Natural killer cell (primary cell): ENCODE results near the gene SLC8A1. TPM values are rescaled to one million over a fixed set of nuclear protein-coding genes. Genes with fewer than 3 reads are reported as not detected.

Source experiments
- ATAC-seq, 3 donors: fragments of 150-1000 bp in 2 of 3; fragments of 200-7000 bp in 1 of 3; cut with Tn5 transposase; 1 replicate in 1 of 3; 2 replicates in 2 of 3; pipeline ENCODE4 v1.10.0; 2021; ENCODE audit warnings: mild to moderate bottlenecking in 2 of 3, moderate library complexity in 2 of 3
- DNase-seq, 2 donors: peaks; one replicate each; pipeline versions ENCODE4 v3.0.0 to v3.0.0-alpha.2; 2013 to 2021; ENCODE audit warnings: mixed read lengths in 1 of 2
- H3K27ac ChIP-seq: one replicate; pipeline ENCODE4 v1.5.1; 2013; ENCODE audit warnings: mild to moderate bottlenecking, low read length
- H3K27me3 ChIP-seq: one replicate; pipeline ENCODE4 v1.6.1; 2013; ENCODE audit warnings: low read length; ENCODE audit not compliant: control insufficient read depth, insufficient read depth
- H3K36me3 ChIP-seq: one replicate; pipeline ENCODE4 v1.6.1; 2013; ENCODE audit warnings: low read length; ENCODE audit not compliant: control insufficient read depth, insufficient read depth
- H3K4me1 ChIP-seq: one replicate; pipeline ENCODE4 v1.6.1; 2013; ENCODE audit warnings: low read length; ENCODE audit not compliant: control insufficient read depth, insufficient read depth
- H3K4me3 ChIP-seq: one replicate; pipeline ENCODE4 v1.5.1; 2013; ENCODE audit warnings: low read length
- H3K9me3 ChIP-seq: one replicate; pipeline ENCODE4 v1.6.1; 2013; ENCODE audit warnings: low read length; ENCODE audit not compliant: control insufficient read depth, insufficient read depth
- H3K27ac Mint-ChIP-seq, 2 donors: one replicate each; pipeline ENCODE4 v1.8.0; 2022; ENCODE audit warnings: mild to moderate bottlenecking in 2 of 2, mixed read lengths in 2 of 2, moderate library complexity in 1 of 2
- H3K27me3 Mint-ChIP-seq, 2 donors: one replicate each; pipeline ENCODE4 v1.8.0; 2022; ENCODE audit warnings: low read depth in 2 of 2, mixed read lengths in 2 of 2
- H3K36me3 Mint-ChIP-seq: one replicate; pipeline ENCODE4 v1.8.0; 2022; ENCODE audit warnings: mixed read lengths
- H3K4me1 Mint-ChIP-seq, 2 donors: one replicate each; pipeline ENCODE4 v1.8.0; 2022; ENCODE audit warnings: mixed read lengths in 2 of 2
- H3K4me3 Mint-ChIP-seq: one replicate; pipeline ENCODE4 v1.8.0; 2022; ENCODE audit warnings: mild to moderate bottlenecking, moderate library complexity, mixed read lengths
- H3K9me3 Mint-ChIP-seq, 2 donors: one replicate each; pipeline ENCODE4 v1.8.0; 2022; ENCODE audit warnings: mixed read lengths in 2 of 2
- CTCF ChIP-seq: fragments of 200-600 bp; IDR thresholded peaks from one replicate; pipeline ENCODE4 v1.8.0; 2022; ENCODE audit warnings: antibody characterized with exemption
- WGBS: methylation state at CpG from one replicate; pipeline ENCODE4 v1.1.7; 2013; ENCODE audit warnings: missing lambda C conversion rate; ENCODE audit not compliant: insufficient coverage; 5-methylcytosine and 5-hydroxymethylcytosine counted together
- intact Hi-C: fragments of 100-400 bp; cut with micrococcal nuclease; formaldehyde crosslinking; loops from one replicate; pipeline ENCODE4 v1.14.2; 2022
- total RNA-seq, 4 donors: library from RNA; stranded (reverse); fragments of 120-200 nt in 1 of 4; gene quantifications; one replicate each; pipeline versions ENCODE4 v1.2.3 to v1.2.4, GENCODE V29; 2013 to 2022

SLC8A1 gene
- total RNA-seq, 3 donors from 2014 or later (not counting 1 experiment from before 2014, with no cell fraction given), result 1.4 to 4.7 (median 3.6) TPM

GRCh38 chr2:40304340-40304739 is 147.6 kb downstream of the SLC8A1 start:
- intact Hi-C loops, result no loop called here
- H3K27ac Mint-ChIP-seq, result no peak overlapping the region

GRCh38 chr2:40303746-40304145 is 148.1 kb downstream of the SLC8A1 start:
- Mint-ChIP-seq H3K9me3 (peaks cover 0 to 8% of the 10 kb centered on the region in 2 donors), H3K27ac (no peak overlapping the region), H3K27me3 (no peaks in the 10 kb centered on the region), H3K4me1 (no peaks in the 10 kb centered on the region), H3K4me3 (no peak overlapping the region), H3K36me3 (no peaks in the 10 kb centered on the region)
- WGBS, result 51% methylated on average over 4 of the region's 4 CpGs
- Histone ChIP-seq H3K27ac (no peak overlapping the region), H3K27me3 (no peaks in the 10 kb centered on the region), H3K9me3 (no peaks in the 10 kb centered on the region), H3K4me1 (no peaks in the 10 kb centered on the region), H3K4me3 (no peak overlapping the region), H3K36me3 (no peaks in the 10 kb centered on the region)
- DNase-seq (no peak), ATAC-seq (no peak)
- intact Hi-C loops, result no loop called here
- no peak for TF ChIP-seq CTCF

More at GRCh38 chr2:40304340-40304739, 147.6 kb downstream of the SLC8A1 start:
- Mint-ChIP-seq H3K9me3 (peaks cover 0 to 8% of the 10 kb centered on the region in 2 donors), H3K36me3 (no peaks in the 10 kb centered on the region), H3K27me3 (no peaks in the 10 kb centered on the region), H3K4me3 (no peak overlapping the region), H3K4me1 (no peaks in the 10 kb centered on the region)
- H3K4me3 ChIP-seq, result no peak overlapping the region
- DNase-seq (no peak), ATAC-seq (no peak)
- H3K27ac ChIP-seq, result no peak overlapping the region
- no peaks in the 10 kb centered on the region for H3K27me3 ChIP-seq
- WGBS, result 95% methylated on average over 8 of the region's 8 CpGs
- H3K9me3 ChIP-seq, result no peaks in the 10 kb centered on the region
- H3K36me3 ChIP-seq, result no peaks in the 10 kb centered on the region
- TF ChIP-seq CTCF, result no peak
- H3K4me1 ChIP-seq, result no peaks in the 10 kb centered on the region

- no peak for TF ChIP-seq CTCF
- Mint-ChIP-seq H3K27me3 (no peaks in the 10 kb centered on the region), H3K4me1 (no peaks in the 10 kb centered on the region), H3K27ac (no peak overlapping the region), H3K9me3 (peaks cover 0 to 8% of the 10 kb centered on the region in 2 donors), H3K36me3 (no peaks in the 10 kb centered on the region), H3K4me3 (no peak overlapping the region)
- ATAC-seq (no peak), DNase-seq (no peak)
- Histone ChIP-seq H3K4me3 (no peak overlapping the region), H3K27me3 (no peaks in the 10 kb centered on the region), H3K36me3 (no peaks in the 10 kb centered on the region), H3K9me3 (no peaks in the 10 kb centered on the region), H3K27ac (no peak overlapping the region), H3K4me1 (no peaks in the 10 kb centered on the region)
- 75% methylated on average over 1 of the region's 2 CpGs for WGBS
- intact Hi-C loops, result no loop called here
These were observed 149.1 kb downstream of the SLC8A1 start for GRCh38 chr2:40302751-40303325.

GRCh38 chr2:40300391-40300790 is 151.5 kb downstream of the SLC8A1 start:
- no peaks in the 10 kb centered on the region for H3K9me3 ChIP-seq
- H3K27me3 ChIP-seq, result no peaks in the 10 kb centered on the region
- intact Hi-C loops, result no loop called here
- Mint-ChIP-seq H3K4me3 (no peak overlapping the region), H3K9me3 (peaks cover 0 to 4% of the 10 kb centered on the region in 2 donors), H3K27me3 (no peaks in the 10 kb centered on the region), H3K36me3 (no peaks in the 10 kb centered on the region), H3K4me1 (no peaks in the 10 kb centered on the region), H3K27ac (no peak overlapping the region)
- no peak overlapping the region for H3K4me3 ChIP-seq
- DNase-seq (no peak), ATAC-seq (no peak)
- 73% methylated on average over 6 of the region's 6 CpGs for WGBS
- TF ChIP-seq CTCF, result no peak
- H3K36me3 ChIP-seq, result no peaks in the 10 kb centered on the region
- H3K27ac ChIP-seq, result no peak overlapping the region
- H3K4me1 ChIP-seq, result no peaks in the 10 kb centered on the region
